ENCODE measurements around the gene TRAPPC2.
A peak's percentile ranks its signal among the peaks of the same experiment; 100 is the strongest.
"Not testable (repeated sequence)": the region's sequence is repeated elsewhere in the genome, so short reads cannot be mapped to it uniquely, and the experiment has no call there.

The TRAPPC2 gene

DNA sequence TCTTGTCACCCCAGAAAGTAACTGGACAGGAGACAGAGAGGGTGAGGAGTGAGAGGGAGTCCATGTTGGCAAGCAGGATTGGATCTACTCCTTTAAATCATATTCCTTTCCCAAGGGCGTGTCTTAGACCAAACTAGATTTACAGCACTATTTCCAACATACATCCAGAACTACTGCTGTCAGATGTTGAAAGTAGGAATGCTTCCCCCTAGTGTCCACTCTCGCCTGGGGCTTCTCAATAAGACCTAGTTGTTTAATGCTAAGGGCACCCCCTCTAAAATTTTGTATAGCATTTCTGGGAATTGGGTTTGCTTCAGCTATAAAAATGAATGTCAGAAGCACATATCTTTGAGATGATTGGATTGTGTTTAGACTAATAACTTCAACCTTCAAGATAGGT is 13.4 kb upstream of the TRAPPC2 start:
- peak; percentile 50 for DNase-seq (ENCODE audit: low spot score)

DNA sequence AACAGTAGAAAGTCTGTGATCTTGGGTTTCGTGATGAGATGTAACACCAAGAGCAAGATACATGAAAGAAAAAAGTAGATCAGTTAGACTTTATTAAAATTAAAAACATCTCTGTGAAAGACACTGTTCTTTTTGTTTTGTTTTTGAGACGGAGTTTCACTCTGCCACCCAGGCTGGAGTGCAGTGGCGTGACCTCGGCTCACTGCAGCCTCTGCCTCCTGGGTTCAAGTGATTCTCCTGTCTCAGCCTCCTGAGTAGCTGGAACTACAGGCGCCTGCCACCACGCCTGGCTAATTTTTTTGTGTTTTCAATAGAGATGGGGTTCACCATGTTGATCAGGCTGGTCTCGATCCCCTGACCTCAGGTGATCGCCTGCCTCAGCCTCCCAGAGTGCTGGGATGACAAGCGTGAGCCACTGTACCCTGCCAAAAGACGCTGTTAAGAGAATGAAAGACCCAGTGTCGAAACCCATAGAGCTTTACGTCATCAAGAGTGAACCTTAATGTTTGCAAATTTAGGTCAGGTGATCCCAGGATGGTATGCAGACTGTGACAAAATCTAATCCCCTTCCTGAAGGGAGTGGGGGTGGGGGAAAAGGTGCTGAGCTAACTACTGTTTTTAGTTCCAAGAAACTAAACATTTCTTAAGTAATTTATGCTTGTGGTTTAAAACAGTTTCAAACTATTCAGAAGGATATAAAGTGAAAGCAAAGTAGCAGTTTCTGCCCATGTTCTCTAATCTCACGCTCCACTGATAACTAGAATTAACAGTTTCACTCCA is 8.2 kb upstream of the TRAPPC2 start:
- no peak for DNase-seq (ENCODE audit: low spot score)

DNA sequence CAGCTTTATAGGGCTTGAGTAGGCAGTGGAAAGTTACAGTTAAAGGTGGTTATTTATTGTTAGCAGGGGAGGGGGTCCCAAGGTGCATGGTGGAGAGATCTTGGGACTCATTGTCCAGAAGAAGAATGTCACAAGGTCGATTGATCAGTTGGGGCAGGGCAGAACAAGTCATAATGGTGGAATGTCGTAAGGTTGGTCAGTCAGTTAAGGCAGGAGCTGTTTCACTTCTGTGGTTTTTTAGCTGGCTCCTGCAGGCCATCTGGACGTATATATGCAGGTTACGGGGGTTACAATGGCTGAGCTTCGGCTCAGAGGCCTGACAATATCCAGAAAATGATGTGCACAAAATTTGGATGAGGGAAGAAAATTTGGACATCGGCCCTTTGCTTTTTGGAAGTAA is 7.3 kb upstream of the TRAPPC2 start:
- DNase-seq (ENCODE audit: low spot score): no peak

DNA sequence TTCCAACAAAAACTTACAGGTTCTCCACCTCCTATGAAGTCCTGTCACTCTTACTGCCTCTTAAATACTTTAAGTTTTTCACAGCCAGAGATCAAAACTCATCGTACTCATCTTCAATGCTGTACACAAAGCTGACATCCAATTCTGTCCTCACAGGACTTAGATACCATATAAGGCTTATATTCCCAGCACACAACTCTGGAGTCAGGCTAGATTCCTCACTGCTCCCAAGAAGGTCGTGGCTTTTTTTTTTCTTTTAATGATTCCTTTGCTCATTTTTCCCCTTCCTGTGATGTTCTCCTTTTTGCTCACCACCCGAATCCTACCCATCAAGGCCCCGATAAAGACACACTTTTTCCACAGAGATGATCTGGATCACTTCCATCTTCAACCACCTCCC is 914 bp downstream of the TRAPPC2 start:
- DNase-seq (ENCODE audit: low spot score): peak; percentile 6

DNA sequence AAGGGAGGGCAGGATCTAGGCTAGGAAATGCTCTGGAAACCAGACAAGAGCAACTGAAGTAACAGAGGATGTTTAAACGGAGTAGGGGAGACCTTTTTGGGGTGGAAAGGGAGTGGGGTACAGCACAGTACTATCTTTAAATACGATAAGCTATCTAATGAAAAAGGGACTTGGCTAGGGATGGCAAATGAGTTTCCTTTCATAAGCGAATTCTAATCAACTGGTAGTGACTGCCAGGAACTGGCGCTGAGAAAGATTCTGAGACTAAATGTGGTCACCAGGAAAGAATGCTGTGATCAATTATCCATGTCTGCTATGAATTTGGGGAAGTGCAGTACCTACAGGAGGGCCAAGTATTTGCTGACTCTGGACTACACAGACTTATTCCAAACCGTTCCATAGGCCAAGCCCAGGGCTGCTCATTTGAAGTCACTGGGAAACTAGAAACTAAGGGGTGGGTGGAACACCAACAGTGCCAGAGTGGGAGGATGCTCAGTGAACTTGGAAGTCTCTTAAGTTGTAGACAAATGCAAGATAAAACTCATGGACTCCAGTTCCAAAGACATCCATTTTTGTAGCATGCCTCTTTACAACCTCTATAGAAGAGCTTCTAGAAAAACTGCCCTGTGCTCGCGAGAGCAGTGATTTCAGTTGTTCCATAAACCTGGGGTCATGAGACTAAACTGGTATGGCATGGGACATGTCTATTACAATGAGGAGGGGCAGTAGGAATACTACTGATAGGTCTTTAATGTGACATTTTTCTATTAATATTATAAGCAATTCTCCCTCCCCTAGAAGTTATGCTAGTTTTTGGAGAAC is 2.0 kb downstream of the TRAPPC2 start:
- DNase-seq (ENCODE audit: low spot score): no peak

DNA sequence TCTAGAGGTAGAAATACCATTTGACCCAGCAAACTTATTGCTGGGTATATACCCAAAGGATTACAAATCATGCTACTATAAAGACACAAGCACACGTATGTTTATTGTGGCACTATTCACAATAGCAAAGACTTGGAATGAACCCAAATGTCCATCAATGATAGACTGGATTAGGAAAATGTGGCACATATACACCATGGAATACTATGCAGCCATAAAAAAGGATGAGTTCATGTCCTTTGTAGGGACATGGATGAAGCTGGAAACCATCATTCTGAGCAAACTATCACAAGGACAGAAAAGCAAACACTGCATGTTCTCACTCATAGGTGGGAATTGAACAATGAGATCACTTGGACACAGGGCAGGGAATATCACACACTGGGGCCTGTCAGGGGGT is 3.9 kb downstream of the TRAPPC2 start:
- not testable (repeated sequence) for DNase-seq (ENCODE audit: low spot score)

DNA sequence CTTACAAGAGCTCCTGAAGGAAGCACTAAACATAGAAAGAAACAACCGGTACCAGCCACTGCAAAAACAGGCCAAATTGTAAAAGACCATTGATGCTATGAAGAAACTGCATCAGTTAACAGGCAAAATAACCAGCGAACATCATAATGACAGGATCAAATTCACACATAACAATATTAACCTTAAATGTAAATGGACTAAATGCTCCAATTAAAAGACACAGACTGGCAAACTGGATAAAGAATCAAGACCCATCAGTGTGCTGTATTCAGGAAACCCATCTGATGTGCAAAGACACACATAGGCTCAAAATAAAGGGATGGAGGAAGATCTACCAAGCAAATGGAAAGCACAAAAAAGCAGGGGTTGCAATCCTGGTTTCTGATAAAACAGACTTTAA is 7.8 kb downstream of the TRAPPC2 start:
- DNase-seq (ENCODE audit: low spot score): not testable (repeated sequence)

DNA sequence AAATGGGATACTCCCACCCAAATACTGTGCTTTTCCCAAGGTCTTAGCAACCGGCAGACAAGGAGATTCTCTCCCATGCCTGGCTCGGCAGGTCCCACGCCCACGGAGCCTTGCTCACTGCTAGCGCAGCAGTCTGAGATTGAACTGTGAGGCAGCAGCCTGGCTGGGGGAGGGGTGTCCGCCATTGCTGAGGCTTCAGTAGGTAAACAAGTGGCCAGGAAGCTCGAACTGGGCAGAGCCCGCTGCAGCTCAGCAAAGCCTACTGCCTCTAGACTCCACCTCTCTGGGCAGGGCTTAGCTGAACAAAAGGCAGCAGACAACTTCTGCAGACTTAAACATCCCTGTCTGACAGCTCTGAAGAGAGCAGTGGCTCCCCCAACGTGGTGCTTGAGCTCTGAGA is 9.5 kb downstream of the TRAPPC2 start:
- DNase-seq (ENCODE audit: low spot score): not testable (repeated sequence)

DNA sequence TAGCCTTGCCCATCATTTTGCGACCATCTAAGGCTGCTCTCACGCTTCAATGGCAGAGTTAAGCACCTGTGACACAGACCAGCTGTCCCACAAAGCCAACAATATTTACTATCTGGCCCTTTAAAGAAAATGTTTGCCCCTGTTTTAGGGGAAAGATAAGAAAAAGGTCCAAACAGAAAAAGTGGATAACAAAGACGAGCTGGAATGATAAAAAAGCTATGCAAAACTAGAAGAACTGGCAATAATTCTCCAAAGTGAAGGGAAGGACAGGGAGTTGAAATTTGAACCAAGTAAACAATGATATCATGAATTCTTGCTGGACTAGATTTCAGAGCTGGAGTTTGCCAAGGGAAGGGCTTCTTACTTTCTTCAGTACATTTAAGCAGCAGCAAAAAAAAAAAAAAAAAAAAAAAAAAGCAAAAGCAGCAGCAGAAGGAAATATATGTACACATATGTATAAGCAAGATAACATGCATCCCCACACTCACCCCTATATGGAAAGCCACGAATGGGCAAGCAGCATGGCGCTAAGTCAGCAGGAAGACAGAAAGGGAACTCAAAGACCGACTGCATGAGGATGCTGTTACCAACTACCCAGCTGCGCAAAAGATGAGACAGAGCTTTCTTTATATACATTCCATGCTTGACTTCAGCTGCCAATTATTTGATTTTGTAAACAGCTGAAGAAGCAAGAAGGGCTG is 12.5 kb downstream of the TRAPPC2 start:
- DNase-seq (ENCODE audit: low spot score): no peak

DNA sequence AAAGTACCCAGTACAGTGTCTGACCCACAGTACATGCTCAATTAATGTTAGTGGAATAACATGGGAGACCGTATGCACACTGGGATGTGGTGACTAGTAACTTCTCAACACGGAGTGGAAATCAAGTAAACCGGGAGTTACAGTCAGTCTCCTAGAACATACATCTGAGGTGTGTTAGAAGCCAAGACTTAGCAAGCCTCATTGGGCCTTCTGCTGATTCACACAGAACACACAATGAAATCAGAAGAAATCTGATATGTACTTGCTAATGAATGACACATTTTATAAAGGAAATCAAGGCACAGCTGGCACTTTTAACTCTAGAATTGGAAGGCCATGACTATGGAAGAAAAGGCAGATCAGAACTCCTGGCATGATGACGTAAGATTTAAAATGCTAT is 13.0 kb downstream of the TRAPPC2 start:
- DNase-seq (ENCODE audit: low spot score): no peak

DNA sequence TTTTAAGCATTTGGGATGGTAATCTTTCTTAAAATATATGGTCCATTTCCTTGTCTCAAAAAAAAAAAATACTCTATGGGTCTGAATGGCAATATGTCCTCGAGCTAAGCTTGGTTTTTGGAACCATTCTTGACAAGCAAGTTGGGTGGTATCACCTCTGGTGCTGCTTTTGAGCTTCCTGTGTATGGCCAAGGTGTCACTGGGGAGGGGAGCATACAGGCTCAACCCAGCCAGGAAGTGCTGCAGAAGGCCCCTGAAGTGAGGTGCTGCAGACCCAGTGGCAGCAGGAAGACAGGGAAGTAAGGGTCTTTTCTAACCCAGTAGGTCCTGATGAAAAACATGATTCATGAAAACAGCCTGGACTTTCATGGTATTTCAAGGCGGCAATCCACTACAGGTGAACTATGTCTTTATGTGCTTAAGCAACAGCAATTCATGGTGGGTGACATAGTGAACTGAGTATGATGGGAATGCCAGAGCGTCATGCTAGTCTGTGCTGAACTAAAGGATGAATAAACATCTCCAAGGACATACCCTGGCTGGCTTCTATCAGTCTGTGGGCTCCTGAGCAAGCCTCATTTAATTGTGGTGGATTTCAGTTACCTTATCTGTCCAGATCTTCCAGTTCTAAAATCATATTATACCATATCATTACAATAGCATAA is 15.1 kb downstream of the TRAPPC2 start:
- DNase-seq (ENCODE audit: low spot score): no peak

DNA sequence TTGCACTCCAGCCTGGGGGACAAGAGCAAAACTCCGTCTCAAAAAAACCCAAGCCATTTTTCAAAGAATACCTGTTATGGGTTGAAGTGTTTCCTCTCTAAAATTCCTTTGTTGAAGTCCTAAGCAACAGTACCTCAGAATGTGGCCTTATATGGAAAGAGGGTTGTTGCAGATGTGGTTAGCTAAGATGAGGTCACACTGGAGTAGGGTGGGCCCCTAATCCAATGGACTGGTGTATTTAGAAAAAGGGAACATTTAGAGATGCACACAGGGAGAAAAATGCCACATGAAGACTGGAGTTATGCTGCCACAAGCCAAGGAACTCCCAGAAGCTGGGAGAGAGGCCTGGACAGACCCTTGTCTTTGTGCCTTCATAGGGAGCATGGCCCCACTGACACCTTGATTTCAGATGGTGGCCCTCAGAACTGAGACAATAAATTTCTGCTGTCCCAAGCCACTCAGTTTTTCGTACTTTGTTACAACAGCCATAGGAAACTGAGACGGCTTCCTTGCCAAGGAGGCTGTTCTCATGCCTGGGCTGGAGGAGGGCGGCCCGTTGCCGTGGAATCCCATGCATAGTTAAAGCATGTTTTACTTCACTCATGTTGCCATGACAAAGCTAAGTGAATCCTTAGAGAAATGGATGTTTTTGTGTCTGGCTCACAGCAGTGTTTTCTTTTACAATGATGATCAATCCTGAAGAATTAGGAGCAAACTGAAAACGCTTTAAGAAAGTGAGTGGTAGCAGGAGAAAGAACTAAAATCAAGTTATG is 16.5 kb downstream of the TRAPPC2 start:
- DNase-seq (ENCODE audit: low spot score): peak; percentile 33

DNA sequence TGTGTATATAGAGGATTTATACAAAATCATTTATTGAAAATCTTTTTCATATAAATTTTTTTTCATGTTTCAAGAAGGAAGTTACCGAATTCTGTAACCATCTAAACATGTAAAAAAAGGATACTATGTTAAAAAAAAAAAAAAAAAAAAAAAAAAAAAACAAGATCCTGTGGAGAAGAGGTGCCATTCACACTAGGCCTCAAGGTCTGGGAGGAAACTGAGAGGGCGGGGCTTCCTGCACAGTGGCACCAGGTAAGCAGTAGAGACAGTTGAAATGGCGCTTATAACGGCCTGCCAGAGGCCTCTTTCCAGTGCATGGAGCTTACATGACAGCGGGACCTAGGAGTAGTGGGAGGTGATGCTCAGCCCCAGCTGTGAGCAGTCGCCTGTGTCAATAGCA is 17.5 kb downstream of the TRAPPC2 start:
- no peak for DNase-seq (ENCODE audit: low spot score)

DNA sequence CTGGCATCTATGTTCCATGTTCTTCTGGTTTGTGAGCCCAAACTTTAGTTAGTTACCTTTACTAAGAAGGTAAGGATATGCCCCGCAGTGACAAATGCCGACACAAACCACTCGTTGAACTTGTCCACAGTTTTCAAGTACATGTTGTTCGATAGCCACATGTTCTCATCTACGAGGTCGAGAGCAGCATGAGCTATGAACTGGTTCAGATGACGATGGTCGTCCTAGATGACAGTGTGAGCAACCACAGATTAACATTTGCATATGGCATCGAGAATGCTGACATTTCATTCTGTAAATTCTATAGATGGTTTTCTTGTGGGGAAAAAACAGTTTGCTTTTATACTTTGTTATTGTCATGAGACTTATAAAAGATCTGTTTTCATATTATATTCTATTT is 18.0 kb downstream of the TRAPPC2 start:
- no peak for DNase-seq (ENCODE audit: low spot score)

DNA sequence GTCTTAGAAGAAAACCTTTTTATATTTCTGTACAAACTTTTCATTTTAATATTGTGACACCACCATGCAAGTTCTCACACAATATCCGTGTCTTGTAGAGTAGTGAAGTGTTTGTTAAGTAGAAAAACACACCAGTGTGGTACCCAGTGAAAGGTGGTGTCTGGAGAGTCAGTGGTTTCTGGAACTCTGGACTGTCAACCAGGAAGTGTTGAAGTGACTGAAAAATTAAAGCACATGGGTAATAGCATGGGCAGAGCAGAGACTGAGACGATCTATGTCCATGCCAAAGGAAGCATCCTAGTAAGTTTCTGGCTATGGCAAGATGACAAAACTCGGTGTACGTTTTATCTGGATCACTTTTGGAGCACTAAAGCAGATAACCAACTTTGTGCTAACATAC is 23.3 kb downstream of the TRAPPC2 start:
- no peak for DNase-seq (ENCODE audit: low spot score)

DNA sequence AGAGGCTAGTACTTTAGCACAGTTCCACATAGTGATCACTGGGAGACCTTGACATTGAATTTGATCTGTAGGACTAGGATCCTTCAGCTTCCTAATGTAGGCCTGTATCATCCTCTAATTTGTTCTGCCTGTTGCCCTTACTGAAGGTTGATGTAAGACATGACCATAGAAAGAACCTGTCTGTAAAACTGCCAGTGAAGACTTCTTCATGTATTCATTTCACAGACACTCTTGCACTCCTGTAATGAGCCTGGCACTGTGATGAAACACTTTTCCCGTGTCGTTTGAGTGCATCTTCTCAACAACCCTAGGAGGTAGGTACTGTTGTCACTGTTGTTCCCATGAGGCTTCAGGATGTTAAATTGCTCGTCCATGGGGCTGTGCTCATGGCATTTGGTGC is 30.8 kb downstream of the TRAPPC2 start:
- DNase-seq (ENCODE audit: low spot score): no peak

DNA sequence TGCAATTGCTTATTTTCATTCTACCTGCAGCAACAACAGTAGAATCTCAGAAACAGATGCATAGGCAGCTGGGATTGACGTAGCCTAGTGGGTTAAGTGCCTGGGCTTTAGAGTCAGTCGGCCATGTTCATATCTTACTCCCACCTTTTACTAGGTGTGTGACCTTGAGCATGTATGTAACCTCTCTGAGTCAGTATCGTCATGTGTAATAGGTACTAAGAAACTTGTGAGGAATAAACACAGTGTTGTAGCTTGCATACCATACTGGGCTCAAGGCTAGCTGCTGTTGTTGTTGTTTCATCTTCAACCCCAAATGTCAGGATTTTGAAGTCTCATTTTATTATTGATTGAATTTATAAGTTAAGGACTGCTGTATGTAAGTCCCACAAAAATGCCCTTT is 31.3 kb downstream of the TRAPPC2 start:
- DNase-seq (ENCODE audit: low spot score): no peak

DNA sequence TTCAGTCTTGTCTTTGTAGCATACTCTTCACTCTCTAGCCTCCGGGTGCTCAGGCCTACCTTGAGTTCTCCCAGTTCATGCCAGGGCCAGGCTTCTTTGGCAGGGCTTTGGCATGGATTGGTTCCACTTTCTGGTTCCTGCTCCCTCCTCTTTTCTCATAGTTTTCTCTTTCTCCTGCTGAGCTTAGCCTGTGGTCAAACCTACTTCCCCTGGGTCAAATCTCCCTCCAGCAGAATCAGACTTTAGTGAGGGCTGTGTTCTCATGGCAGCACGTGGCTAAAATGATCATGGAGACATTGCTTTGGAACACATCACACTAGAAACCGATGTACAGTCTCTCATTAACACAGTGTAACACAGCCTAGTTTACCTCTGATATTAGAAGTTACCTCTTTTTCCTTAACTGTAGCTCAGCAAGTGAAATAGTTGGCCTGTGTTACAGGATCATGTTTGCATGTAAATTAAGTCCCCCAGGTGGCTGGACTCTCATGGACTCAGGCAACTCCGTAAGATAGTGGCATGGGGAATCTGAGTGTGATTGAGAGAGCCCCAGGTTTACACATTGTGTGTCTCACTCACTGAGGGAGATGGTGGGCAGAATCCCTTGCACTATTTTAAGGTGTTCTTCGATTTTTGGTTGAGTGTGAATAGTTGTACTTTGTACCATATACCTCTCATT is 32.2 kb downstream of the TRAPPC2 start:
- no peak for DNase-seq (ENCODE audit: low spot score)

DNA sequence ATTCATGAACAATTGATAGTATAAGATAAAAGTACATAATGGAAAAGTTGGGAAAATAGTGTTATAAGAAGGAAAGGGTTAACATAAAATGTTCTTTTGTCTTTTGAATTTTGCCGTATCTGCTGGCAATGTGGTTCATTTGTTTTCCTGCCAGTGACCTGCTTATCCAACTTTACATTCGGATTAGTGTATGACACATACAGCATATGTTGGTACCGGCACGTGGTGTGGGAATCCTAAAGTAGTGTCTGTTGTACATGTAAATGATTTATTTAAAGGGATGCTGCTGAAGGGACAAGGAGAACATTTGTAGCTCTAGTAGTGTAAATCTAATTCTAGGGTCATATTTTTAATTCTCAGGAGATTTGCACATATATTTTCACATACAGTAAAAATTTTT is 34.0 kb downstream of the TRAPPC2 start:
- no peak for DNase-seq (ENCODE audit: low spot score)

DNA sequence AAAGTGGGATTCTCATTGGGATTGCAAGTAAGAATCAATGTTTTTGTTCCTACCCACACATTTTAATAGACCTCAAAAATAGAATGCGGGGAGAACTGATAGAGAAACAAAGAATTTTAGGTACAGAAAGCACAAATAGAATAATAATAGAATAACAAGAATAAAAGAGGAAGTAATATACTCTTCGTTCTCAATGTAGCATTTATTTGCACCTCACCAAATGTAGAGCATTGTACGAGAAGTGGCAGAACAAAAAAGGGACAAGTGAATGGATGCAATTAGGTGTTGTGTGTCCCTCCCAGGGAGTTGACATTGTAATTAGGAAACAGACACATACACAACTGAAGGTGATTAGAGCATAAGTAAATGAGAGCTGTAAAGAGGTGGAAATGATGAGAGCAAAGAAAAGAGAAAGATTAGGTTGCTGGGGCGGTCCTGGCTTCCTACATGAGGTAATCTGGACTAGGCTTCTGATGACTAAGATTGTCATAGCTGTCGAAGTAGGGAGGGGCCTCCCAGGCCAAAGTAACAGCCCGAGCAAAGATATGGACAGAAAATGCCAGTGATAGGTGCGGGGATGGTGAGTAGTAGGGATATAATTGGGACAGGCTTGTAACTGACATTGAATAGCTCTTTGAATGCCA is 35.1 kb downstream of the TRAPPC2 start:
- peak; percentile 56 for DNase-seq (ENCODE audit: low spot score)

Data from AG08395 (cell line).